ENCODE measurements around the gene ASAP2. TPM values are rescaled to one million over a fixed set of nuclear protein-coding genes. Genes with fewer than 3 reads are reported as not detected.
"Not testable (repeated sequence)": the region's sequence is repeated elsewhere in the genome, so short reads cannot be mapped to it uniquely, and the experiment has no call there.

ASAP2 gene
- total RNA-seq, 1 donor from 2014 or later: 32.2 TPM

GRCh38 chr2:9390991-9391390 lies 184.4 kb downstream of the ASAP2 start:
- FAIRE-seq: no peak
- no peak for DNase-seq (ENCODE audit: low spot score in 2 of 2)

GRCh38 chr2:9391961-9392720 lies 185.5 kb downstream of the ASAP2 start:
- FAIRE-seq (no peak), DNase-seq (ENCODE audit: low spot score in 2 of 2) (no peak)

GRCh38 chr2:9392898-9393765 lies 186.5 kb downstream of the ASAP2 start:
- FAIRE-seq: no peak
- DNase-seq (ENCODE audit: low spot score in 2 of 2): no peak

- FAIRE-seq (no peak), DNase-seq (ENCODE audit: low spot score in 2 of 2) (no peak)
These were observed 188.2 kb downstream of the ASAP2 start for GRCh38 chr2:9394816-9395215.

GRCh38 chr2:9397201-9397600 lies 190.6 kb downstream of the ASAP2 start:
- no peak for DNase-seq (ENCODE audit: low spot score in 2 of 2)
- FAIRE-seq: no peak

GRCh38 chr2:9398251-9398650 lies 191.6 kb downstream of the ASAP2 start:
- FAIRE-seq; DNase-seq (ENCODE audit: low spot score in 2 of 2): not testable (repeated sequence)

GRCh38 chr2:9398881-9399780 lies 192.5 kb downstream of the ASAP2 start:
- FAIRE-seq: no peak
- no peak for DNase-seq (ENCODE audit: low spot score in 2 of 2)

GRCh38 chr2:9400268-9401058 lies 193.9 kb downstream of the ASAP2 start:
- no peak for DNase-seq (ENCODE audit: low spot score in 2 of 2)
- FAIRE-seq: no peak

GRCh38 chr2:9401059-9401547 lies 194.5 kb downstream of the ASAP2 start:
- no peak for DNase-seq (ENCODE audit: low spot score in 2 of 2)
- no peak for FAIRE-seq

- no peak for DNase-seq (ENCODE audit: low spot score in 2 of 2)
- no peak for FAIRE-seq
These were observed 195.2 kb downstream of the ASAP2 start for GRCh38 chr2:9401646-9402371.

GRCh38 chr2:9403924-9404323 lies 197.3 kb downstream of the ASAP2 start:
- FAIRE-seq (no peak), DNase-seq (ENCODE audit: low spot score in 2 of 2) (no peak)

GRCh38 chr2:9404451-9404850 lies 197.8 kb downstream of the ASAP2 start:
- no peak for FAIRE-seq
- no peak for DNase-seq (ENCODE audit: low spot score in 2 of 2)

GRCh38 chr2:9405636-9406035 lies 199.0 kb downstream of the ASAP2 start:
- FAIRE-seq (no peak), DNase-seq (ENCODE audit: low spot score in 2 of 2) (no peak)

- FAIRE-seq (no peak), DNase-seq (ENCODE audit: low spot score in 2 of 2) (no peak)
These were observed 200.1 kb downstream of the ASAP2 start for GRCh38 chr2:9406529-9407362.

- no peak for FAIRE-seq
- DNase-seq (ENCODE audit: low spot score in 2 of 2): no peak
These were observed 200.8 kb downstream of the ASAP2 start for GRCh38 chr2:9407363-9407811.

GRCh38 chr2:9408641-9409151 lies 202.1 kb downstream of the ASAP2 start:
- FAIRE-seq (no peak), DNase-seq (ENCODE audit: low spot score in 2 of 2) (no peak)

- no peak for FAIRE-seq
- DNase-seq (ENCODE audit: low spot score in 2 of 2): no peak
These were observed 203.5 kb downstream of the ASAP2 start for GRCh38 chr2:9410108-9410507.

- FAIRE-seq: no peak
- no peak for DNase-seq (ENCODE audit: low spot score in 2 of 2)
These were observed 206.2 kb downstream of the ASAP2 start for GRCh38 chr2:9412781-9413180.

Measured in frontal cortex (tissue), 4 donors.